Anterior cingulate cortex (tissue), 58 donors: Measurements from ENCODE around the gene FBXO41.

Source experiments
- DNase-seq, 58 donors: peaks; one replicate each; lab custom pipeline; 2025; lab: John Stamatoyannopoulos, UW

FBXO41 gene

DNA sequence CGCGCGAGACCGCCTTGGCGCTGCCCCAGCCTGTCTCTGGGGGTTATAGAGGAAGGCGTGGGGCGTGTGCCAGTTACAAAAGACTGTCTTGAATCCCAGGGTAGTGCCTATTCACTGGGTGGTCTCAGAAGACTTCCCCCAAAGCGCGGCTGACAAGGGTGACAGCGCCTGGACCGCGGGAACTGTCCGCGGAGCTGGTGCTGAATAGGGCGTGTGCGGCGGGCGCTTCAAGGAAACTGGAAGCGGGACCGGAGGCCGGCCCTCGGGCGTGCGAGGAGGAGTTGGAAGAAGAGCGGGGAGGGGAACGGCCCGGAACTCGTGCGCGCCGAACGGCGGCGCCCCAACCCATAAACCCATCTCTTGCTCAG lies 6.8 kb upstream of the FBXO41 start:
- no peak for DNase-seq

DNA sequence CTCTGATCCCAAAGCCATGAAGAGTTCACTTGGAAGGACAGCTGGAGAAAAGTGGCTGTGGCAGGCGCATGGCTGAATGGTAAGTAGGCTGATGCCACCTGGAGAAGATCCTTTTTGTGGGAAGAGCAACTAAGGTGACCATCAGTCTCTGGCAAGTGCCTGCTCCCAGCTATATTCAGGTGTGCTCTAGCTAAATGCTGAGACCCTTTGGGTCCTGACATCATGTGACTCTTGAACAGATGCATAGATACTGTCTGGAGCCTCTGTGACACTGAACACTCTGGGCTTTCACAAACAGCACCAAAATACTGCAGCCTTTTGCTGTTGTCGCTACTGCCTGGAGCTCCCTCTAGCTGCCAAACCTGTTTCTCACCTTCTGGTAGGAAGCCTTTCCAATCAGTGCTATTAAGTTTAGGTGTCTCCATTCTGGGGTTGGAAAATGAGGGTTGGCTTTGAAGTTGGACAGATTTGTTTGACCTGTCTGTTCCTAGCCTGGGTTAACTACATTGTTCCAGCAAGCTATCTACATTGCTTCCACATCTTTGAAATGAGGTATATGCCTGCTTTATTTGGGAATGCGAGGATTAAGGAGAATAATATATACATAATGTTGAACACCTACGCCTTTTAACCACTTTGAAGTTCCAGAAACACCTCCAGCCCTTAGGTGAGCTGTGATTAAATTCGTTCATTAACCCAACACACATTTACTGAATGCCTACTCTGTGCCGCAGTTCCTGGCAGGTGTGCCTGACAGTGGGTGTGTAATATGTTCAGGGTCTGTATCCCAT lies 6.0 kb upstream of the FBXO41 start:
- peak in 18 of 58 donors; percentile 18 to 70 (median 36) for DNase-seq

DNA sequence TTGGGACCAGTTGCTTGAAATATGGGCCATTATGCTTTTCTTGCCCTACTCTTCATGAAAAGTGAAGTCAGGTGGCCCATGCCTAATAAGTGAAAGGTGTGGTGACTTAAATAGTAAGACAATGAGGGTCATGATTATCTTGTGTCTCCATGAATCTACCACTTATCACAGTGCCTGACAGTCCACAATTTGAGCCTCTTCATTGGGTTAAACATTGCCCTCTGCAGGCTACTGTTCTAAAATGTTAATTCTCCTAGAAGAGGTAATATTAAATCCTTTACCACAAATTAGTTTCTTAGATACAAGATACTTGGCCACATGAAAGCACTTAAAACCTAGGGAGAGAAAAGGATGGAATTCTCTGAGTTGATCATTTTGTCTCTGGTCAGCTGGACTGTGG lies 5.0 kb upstream of the FBXO41 start:
- no peak for DNase-seq

DNA sequence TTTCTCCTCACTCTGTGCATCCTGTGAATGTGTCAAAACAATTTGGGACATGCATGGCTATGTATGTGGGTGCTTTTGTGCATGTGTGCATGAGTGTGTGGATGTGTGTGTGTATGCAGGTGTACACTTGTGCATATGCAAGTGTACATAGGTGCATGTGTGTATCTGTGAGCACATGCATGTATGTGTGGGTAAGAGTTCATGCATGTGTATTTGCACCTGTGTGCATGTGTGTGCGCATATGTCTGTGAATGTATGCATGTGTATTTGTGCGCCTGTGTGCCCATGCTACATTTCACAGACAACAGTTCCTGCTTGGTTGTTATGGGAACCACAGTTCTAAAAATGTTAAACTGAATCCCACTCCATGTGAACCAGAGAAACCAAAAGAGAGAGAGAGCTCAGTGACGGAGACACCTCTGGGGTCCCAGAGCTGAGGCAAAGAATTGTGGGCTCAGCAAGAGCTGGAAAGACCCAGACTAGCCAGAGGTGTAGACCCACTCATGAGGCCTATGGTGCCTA lies 1.9 kb upstream of the FBXO41 start:
- DNase-seq = peak in 1 of 58 donors; percentile 20

DNA sequence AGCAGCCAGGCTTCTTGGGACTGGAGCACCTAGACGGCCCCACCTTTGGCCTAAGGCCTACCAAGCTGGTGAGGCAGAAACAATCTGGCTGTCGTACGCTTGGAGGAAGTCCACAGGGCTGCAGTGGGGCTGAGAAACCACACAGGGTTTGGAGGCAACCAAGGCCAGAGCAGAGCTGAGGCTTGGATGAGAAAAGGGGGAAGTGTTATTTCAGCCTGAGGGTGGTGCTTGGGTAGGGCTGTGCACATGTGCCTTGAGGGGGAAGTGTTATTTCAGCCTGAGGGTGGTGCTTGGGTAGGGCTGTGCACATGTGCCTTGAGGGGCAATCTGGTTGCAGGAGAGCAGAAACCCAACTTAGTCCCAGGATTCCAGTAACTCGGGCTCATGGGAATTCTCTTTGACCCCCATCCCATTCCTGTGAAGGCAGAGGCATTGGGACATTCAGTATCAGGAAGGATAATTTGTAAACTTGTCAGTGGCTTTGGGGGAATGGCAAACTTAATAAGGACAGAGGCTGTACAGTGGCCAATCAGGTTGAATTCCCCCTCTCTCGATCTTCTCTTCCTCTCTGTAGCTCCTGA lies 971 bp upstream of the FBXO41 start:
- DNase-seq = peak in 14 of 58 donors; percentile 17 to 74 (median 32)

DNA sequence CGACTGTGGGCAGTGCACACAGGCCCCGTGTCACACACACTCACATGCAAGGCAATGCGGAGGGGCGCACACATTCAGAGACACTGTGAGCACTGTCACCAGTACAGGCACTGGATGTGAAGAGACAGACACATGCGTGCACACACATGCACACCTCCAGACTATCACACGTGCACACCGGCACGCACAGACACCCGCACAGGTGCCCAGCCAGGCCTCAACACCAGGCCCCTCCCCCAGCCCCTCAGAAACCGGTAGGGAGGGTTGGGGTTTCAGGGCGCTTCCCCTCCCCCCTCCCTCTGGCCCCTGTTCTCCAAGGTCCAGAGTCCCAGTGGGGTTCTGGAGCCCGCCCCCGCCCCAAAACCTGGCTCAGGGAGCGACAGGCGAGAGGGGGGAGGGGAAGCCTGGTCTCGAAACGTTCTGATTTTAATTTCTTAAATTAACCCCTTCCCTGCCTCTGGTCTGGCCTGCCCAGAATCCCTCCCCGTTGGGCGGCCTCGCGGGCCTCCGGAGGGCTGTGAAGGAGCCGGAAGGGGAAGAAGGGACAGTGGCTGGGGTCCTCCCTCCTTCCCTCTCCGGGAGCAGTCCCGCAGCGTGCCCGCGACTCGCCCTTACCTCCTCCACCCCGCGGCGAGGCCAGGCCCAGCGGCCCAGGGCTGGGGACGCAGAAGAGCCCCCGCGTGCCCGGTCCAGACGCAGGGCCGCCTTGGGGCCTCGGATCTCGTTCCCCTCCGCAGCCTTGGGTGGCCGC lies 558 bp downstream of the FBXO41 start:
- DNase-seq = peak in 3 of 58 donors; percentile 32 to 52 (median 36)

DNA sequence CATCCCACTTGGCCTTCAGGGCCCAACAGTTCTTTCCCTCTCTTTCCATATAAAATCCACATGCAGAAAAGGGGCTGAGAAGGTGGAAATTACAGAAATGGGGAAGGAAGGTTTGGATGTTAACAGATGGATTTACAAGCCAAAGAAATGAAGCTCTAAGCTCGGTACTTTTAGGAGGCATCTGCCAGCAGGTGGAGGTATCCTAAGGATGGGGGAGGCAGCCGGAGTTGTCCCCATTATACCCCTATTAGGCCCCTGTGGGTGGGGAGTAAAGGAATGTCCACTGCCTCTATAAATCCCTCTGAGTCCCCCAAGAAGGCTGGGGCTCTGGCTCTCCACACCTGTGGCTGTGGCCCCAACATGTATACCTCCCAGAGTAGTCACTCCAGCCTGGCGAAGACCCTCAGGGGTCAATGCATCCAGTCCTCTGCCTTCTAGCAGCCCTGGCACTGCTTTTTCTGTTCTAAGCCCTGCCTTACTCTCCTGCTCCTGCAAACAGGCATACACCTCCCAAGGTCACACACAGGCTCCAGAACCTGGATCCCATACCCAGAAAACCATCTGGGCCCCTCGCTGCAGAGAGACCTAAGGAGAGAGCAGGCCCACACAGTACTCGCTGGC lies 1.2 kb downstream of the FBXO41 start:
- no peak for DNase-seq

DNA sequence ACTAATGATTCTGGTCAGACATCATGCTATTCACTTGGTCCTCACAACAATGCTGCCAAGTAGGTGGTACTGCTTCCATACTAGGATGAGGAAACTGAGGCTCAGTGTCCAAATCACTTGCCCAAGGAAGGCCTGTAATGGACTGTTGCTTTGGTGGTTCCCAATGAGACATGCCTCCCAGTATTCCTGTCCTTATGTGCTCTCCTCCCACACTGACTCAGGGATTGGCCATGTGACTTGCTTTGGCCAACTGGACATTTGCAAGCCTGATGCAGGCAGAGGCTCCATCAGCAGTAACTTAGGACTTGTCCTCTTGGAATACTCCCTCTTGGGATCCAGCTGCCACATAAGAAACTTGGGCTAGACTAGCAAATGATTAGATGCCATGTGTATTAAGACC lies 3.0 kb downstream of the FBXO41 start:
- no peak for DNase-seq

DNA sequence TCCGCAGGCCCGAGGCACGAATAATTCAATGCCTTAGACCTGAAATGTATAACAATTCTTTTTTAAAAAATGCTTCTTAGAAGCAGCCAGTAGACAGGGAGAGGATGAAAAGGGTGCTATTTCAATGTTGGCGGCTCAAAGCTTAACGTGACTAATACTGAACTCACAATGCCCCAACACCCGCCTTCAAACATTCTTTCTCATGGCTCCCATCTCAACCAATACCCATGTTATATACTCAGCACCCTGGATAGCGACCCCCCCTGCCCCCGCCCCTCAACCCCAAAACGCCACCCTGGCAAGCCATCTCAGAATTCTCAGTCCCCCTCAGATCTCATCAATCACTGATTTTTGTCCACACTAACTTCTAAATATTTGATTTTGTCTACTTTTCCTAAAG lies 4.4 kb downstream of the FBXO41 start:
- no peak for DNase-seq

DNA sequence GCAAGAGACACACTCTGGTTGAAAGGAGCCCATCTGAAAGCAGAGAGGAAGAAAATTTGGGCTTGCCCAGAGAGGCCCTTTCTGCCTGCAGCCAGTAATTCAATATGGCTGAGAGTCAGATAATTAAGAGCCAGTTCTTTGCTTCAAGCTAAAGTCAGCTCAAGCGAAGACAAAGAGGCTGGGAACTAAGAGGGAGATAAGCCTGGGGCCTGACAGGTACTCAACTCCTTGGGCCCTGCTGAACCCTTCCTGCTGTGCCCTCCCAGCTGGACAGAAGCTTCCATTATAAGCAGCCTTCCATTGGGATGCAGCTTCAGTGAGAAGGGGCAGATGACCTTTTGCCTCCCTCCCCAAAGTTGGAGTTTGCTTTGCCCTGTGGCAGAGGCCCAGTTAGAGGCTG lies 12.0 kb downstream of the FBXO41 start:
- DNase-seq = no peak

DNA sequence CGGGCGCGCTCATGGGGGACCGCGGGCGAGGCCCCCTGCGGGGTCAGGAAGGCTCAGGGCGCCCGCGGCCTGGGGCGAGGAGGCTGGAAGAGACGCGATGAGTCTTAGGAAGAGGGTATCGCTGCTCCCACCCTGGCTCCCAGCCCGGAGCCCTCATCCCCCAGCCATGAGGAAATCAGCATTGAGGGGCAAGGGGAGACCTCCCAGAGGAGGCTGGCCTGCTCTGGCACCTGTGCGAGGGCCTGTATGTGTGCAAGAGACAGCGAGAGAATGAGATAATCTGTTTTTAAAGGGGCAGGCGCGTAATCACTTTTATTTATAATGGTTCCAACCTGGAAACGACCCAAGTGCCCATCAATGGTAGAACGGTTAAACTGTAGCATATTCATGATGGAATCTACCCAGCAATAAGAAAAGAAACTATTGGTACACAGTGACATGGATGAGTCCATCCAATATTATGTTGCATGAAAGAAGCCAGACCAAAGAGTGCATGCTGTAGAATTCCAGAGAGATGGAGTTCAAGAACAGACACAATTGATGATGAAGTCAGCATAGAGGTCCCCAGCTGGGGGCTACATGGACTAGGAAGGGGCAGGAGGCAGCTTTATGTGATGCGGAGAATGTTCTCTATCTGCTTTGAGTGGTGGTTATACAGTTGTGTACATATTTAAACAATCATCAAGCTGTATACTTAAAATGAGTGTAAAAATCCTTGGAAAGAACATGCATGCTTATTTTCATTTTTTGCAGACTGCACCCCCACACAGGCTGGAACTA lies 14.4 kb downstream of the FBXO41 start:
- DNase-seq = no peak

DNA sequence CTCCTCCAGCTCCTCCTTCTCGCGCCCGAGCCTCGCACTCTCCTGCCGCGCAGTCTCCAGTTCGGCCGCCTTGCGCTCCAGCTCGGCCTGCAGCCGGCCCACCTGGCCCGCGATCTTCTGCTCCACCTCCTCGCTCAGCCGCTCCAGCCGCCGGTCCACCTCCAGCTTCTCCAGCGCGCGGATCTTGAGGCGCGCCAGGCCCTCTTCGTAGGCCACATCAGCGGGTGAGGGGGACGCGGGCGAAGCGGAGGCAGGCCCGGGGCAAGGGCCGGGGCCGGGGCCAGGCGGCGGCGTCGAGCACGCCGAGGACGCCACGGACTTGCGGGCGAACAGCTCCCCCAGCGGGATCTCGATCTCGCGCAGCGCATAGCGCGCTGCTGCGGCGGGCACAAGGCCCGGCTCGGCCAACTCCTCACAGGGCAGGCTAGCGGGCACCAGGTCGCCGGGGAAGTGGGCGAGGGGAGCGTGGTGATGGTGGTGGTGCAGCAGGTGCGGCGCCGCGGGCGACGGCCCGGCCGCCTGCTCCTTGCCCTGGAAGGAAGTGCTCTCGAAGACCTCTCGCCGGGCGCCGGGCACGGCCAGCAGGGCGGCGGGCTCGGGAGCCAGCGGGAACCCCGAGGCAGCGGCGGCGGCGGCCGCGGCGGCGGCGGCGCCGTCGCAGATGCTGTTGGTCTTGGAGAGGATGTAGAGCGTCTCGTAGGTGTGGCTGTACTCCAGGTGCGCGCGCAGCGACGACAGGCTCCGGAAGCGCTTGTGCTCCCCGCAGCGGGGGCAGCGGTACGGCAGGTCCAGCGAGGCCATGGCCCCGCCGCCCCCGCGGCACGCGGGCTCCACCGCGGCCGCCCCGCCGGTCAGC lies 15.2 kb downstream of the FBXO41 start:
- DNase-seq = peak in 8 of 58 donors; percentile 11 to 39 (median 26)

DNA sequence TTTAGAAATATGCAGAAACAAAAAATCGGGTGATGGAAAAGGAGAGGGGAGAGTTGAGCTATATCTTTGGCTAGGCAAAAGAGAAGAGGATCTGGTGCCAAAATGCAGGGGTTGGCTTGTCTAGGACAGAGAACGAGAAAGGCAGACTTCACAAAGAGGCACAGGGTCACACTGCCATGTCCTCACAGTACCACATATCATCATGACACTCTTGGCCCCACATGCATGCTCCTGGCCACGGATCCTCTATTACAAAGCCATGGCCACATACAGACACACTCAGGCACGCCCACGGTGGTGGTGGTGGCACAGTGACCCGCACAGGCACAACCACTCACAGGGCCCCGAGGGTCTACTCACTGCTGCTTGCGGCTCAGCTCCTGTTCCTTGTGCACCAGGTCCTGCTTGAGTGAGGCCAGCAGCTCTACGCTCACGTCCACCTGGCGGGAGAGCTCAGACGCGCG lies 15.9 kb downstream of the FBXO41 start:
- DNase-seq = no peak

DNA sequence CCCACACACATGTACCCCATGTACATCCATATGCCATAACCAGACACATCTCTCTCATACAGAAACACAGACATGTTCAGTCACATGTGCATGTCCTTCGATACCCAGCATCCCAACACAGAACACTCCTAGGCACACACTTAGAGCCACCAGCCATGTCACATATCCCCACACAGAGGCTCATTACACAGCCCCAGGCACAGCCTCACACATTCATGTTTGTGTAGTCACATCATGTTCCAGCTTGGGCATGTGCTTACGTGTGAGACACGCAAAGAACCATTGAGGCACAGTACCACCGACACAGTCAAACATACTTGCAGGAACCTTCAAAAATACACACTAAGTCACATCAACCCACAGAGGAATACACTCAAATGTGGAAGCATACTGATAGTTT lies 17.3 kb downstream of the FBXO41 start:
- no peak for DNase-seq

DNA sequence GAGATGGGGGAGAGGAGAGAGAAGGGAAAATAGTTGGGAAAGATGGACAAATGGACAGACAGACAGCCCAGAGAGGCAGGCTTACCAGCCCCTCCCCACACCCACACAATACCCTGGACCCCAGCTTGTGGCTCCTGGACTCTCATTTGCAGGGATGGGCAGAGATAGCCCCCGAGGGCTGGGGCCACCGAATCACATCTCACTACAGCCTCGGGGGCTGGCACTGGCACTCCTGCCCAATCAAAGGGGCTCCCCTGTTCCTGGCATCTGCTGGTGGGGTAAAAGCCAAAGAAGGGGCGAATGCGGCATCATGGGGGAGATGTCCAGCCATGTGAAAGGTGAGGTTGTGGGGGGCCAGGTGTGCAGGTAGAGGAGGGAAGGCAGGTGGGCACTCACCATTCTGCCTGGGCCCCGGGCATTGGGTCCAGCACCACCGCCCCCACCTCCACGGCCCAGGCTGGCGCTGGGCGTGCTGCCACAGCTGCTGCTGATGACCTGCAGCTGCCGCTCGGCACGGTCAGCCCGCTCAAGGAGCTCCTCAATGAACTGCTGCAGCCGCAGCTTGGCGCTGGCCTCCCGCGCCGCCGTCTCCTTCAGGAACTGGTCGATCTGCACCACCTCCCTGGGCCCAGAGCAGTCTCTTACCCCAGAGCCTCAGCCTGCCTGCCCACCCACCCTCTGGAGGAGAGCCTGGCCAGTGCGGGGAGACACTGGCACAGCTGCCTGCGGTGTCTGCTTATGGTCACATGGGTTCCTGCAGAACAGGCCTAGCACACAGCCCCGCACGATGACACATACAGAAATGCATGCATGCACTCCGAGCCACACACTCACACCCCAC lies 18.0 kb downstream of the FBXO41 start:
- DNase-seq = peak in 24 of 58 donors; percentile 15 to 79 (median 40)

DNA sequence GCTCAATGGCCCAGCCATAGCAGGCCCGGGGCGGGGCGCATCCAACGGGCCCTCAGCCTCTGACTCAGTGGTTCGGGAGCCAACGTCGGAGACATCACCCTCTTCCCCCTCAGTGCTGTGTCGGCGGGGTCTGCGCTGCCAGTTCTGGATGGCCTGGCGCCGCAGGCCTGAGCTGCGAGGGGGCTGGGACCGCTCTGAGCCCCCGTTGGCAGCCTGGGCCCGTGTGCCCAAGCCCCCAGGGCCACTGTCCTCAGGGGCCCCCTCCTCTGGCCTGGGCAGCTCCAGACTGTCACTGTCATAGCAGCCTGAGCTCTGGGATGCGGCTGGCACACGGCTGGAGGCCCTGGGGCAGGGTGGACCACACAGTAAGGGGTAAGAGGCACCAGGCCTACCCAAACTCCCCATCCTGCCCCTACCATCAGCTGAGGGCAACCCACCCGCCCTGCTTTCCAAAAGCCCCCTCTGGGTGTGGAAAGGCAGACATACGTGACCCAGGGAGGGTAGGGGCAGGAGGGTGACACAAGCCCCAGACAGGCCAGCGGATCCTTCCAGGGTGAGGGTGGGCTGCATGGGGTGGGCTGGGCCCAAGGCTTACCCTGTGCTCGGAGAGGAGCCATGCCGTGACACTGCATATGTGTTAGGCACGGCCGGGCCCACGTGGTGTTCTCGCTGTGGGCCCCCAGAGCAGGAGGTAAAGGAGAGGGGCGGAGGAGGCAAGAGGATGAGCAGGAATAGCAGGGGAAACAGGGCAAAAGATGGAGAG lies 18.8 kb downstream of the FBXO41 start:
- no peak for DNase-seq

DNA sequence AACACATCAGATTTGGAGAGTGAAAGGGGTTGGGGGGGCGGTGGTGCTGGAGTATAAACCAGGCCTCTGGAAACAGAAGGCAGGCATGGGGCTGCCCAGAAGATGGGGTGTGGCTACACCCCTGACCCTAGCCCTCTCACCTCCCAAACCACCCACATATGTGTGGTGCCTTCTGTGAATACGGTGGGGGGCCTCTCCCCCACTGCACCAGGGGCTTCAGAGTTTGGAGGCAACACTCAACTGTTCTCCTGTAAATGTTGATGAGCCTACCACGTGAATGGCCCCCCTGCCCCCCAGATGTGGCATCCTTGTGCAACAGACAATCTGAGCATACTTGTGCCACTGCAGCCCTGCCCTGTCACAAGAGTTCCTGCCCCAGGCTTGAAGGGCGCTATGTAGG lies 19.5 kb downstream of the FBXO41 start:
- DNase-seq = no peak

DNA sequence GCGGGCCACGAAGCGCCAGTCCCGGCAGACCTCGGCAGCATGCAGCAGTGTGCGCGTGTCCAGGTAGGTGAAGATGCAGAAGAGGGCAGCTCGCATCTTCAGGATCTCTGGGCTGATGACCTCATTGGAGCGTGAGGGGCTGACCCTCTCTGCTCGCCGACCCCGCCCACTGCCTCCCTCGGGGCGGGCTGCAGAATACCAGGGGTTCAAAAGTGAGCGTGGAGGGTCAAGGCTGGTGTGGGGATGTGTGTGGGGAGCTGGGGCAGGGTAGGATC lies 20.0 kb downstream of the FBXO41 start:
- no peak for DNase-seq
